IPS DF 4.7 (cell line): ENCODE data around the gene ADH1C.
"Not testable (repeated sequence)": the region's sequence is repeated elsewhere in the genome, so short reads cannot be mapped to it uniquely, and the experiment has no call there.

Source experiments
- DNase-seq: peaks from one replicate; pipeline ENCODE4 v3.0.0-alpha.2; 2013; ENCODE audit warnings: low spot score; ENCODE audit errors: extremely low read depth

ADH1C gene

GRCh38 chr4:99359480-99360204 is 7.1 kb upstream of the ADH1C start:
- no peak for DNase-seq

GRCh38 chr4:99357948-99358347 is 5.4 kb upstream of the ADH1C start:
- DNase-seq, result no peak

GRCh38 chr4:99356992-99357391 is 4.4 kb upstream of the ADH1C start:
- DNase-seq, result no peak

- DNase-seq, result not testable (repeated sequence)
These were observed 3.6 kb upstream of the ADH1C start for GRCh38 chr4:99356149-99356548.

GRCh38 chr4:99351487-99351886 is 1.1 kb downstream of the ADH1C start:
- no peak for DNase-seq

GRCh38 chr4:99349338-99349737 is 3.2 kb downstream of the ADH1C start:
- no peak for DNase-seq

- not testable (repeated sequence) for DNase-seq
These were observed 9.9 kb downstream of the ADH1C start for GRCh38 chr4:99342624-99343023.

GRCh38 chr4:99341426-99341825 is 11.1 kb downstream of the ADH1C start:
- no peak for DNase-seq

- no peak for DNase-seq
These were observed 13.4 kb downstream of the ADH1C start for GRCh38 chr4:99339172-99339571.

GRCh38 chr4:99336553-99336952 is 16.0 kb downstream of the ADH1C start:
- no peak for DNase-seq

GRCh38 chr4:99334880-99335279 is 17.7 kb downstream of the ADH1C start:
- no peak for DNase-seq

- DNase-seq, result no peak
These were observed 21.9 kb downstream of the ADH1C start for GRCh38 chr4:99330648-99331047.

- DNase-seq, result no peak
These were observed 22.7 kb downstream of the ADH1C start for GRCh38 chr4:99329876-99330275.

GRCh38 chr4:99324979-99325378 is 27.6 kb downstream of the ADH1C start:
- no peak for DNase-seq

GRCh38 chr4:99324361-99324760 is 28.2 kb downstream of the ADH1C start:
- no peak for DNase-seq

- no peak for DNase-seq
These were observed 28.8 kb downstream of the ADH1C start for GRCh38 chr4:99323756-99324155.

GRCh38 chr4:99321241-99322191 is 31.0 kb downstream of the ADH1C start, which contains the start of gene ADH1B:
ADH1B (minus strand) TSS chr4:99321401; CDS start chr4:99321331, 70 bp downstream.
- DNase-seq, result no peak

GRCh38 chr4:99317811-99318210 is 34.7 kb downstream of the ADH1C start:
- DNase-seq, result not testable (repeated sequence)

GRCh38 chr4:99317354-99317753 is 35.2 kb downstream of the ADH1C start:
- DNase-seq, result no peak

- DNase-seq, result no peak
These were observed 36.7 kb downstream of the ADH1C start for GRCh38 chr4:99315839-99316238.

GRCh38 chr4:99314211-99314610 is 38.3 kb downstream of the ADH1C start:
- DNase-seq, result no peak

- DNase-seq, result no peak
These were observed 42.2 kb downstream of the ADH1C start for GRCh38 chr4:99310389-99310788.
